ENCODE data around the gene KISS1R.

DNA sequence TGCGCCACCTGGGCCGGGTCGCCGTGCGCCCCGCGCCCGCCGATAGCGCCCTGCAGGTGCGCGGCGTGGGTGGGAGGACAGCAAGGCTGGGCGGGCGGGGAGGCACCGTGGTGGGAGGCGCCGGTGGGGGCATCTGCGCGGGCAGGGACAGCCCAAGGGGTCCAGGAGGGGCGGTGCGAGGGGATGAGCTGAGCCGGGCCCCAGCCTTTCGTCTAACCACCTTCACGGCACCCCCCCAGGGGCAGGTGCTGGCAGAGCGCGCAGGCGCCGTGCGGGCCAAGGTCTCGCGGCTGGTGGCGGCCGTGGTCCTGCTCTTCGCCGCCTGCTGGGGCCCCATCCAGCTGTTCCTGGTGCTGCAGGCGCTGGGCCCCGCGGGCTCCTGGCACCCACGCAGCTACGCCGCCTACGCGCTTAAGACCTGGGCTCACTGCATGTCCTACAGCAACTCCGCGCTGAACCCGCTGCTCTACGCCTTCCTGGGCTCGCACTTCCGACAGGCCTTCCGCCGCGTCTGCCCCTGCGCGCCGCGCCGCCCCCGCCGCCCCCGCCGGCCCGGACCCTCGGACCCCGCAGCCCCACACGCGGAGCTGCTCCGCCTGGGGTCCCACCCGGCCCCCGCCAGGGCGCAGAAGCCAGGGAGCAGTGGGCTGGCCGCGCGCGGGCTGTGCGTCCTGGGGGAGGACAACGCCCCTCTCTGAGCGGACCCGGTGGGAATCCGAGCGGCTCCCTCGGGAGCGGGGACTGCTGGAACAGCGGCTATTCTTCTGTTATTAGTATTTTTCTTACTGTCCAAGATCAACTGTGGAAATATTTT is 3.1 kb downstream of the KISS1R start:
- TF ChIP-seq POLR2A (IDR thresholded peaks at IDR 0.05; ENCODE audit: low read depth, low read length) (no peak), TAF1 (IDR thresholded peaks at IDR 0.05; ENCODE audit: low read depth, low read length) (no peak), POLR2AphosphoS5 (IDR thresholded peaks at IDR 0.05; ENCODE audit: low read depth, low read length) (no peak), SPI1 (IDR thresholded peaks at IDR 0.05; ENCODE audit: low read depth, low read length) (no peak), PAX5 (IDR thresholded peaks at IDR 0.05; ENCODE audit: insufficient read depth, low read length, severe bottlenecking) (no peak)
